IMR-90 (cell line): ENCODE results near the gene ALKBH6.

Experiments
- FOS ChIP-seq: fragments of 150-350 bp; IDR thresholded peaks from 2 replicates; pipeline ENCODE4 v1.6.1; 2016; ENCODE audit warnings: low read depth, low read length
- POLR2A ChIP-seq: IDR thresholded peaks from 2 replicates; pipeline ENCODE4 v1.6.1; 2012; ENCODE audit warnings: mild to moderate bottlenecking, low read depth, low read length

- TF ChIP-seq POLR2A, result no peak
- TF ChIP-seq FOS, result no peak
Measured at GRCh38 chr19:36040495-36040894, 26.5 kb upstream of the ALKBH6 start.
